ENCODE measurements around the gene CD8B2.
"Not testable (repeated sequence)": the region's sequence is repeated elsewhere in the genome, so short reads cannot be mapped to it uniquely, and the experiment has no call there.

The CD8B2 gene

DNA sequence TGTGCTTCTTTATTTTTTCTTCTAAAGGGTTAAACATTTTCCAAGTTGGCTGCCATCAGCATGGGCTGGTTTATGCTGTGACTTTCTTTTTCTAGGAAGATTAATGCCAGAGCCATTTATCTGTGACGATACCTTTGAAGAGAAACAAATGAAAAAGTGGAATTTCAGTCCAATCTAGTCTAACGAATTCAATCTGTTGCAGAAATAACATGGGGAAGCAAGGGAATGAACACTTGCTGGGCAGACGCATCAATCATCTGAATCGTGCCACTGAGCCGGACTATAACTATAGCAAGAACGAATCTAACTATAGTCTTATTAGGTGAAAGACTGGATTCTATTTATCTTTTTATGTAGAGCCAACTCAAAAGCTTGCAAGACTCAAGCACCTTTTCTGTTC, 66.2 kb downstream of the CD8B2 start:
- DNase-seq = no peak

DNA sequence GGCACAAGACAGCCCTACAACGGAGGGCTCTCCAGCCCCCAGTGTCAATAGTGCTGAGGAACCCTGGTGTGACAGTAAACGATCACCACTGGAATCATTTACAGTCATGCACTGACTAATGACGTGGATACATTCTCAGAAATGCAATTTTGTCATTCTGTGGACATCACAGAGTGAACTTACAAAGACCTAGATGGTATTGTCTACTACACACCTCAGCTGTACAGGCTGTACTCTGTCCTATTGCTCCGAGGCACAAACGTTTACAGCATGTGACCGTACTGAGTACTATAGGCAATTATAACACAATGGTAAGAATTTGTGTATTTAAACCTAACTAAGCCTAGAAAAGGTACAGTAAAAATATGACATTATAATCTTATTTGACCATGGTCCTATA, 67.2 kb downstream of the CD8B2 start:
- DNase-seq = no peak

DNA sequence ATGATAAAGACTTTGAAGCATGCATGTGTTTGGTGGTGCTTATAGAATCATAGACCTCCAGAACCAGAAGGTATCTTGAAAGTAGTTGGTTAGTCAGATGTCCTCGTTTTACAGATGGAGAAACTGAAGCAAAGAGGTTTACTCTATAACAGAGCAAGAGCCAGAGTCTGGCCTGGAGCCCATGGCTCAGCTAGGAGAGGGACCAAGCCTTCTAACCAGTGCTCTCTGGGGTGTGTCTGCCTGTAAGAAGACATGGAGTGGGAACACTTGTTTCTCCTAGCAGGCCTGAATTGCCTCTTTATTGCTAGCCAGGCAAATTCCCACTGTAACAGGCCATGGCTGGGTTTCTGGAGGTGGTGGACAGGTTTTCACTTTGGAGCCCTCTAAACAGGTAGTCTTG, 67.9 kb downstream of the CD8B2 start:
- DNase-seq = no peak

DNA sequence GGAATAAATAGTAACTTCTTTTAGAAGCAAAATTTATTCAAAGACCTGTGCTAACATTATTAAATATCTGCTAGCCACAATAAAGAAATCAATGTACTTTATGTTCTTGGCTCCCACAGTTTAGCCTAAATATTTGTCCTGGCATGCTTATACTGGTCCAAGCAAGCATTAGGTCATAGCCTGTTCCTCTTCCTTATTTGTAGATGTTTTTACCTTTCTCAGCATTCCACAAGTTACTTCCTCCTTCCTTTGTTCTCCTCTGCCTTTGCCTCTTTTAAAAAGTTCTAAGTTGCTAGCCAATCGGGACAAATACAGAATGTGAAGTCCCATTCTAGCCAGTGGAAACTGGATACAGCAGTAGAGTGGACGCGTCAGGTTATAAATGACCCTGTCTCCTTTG, 72.6 kb downstream of the CD8B2 start:
- DNase-seq = not testable (repeated sequence)

DNA sequence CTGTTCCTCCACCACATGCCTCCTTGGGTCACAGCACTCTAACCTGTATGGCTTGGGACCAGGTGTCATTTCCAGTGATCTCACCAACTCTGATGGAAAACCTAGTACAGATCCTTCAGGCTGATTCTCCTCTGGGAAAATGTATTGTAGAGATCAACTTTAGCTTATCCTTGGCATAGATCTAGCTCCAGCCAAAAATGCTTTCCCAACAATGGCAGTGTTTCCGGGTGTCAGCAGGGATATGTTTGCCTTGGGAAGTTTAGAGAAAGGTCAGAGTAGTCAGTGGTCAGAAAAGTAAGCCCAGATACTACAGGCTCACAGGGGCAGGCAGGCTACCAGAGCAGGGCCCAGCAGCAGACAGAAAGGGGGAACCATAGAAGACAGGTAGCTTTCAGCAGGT, 73.6 kb downstream of the CD8B2 start:
- no peak for DNase-seq

DNA sequence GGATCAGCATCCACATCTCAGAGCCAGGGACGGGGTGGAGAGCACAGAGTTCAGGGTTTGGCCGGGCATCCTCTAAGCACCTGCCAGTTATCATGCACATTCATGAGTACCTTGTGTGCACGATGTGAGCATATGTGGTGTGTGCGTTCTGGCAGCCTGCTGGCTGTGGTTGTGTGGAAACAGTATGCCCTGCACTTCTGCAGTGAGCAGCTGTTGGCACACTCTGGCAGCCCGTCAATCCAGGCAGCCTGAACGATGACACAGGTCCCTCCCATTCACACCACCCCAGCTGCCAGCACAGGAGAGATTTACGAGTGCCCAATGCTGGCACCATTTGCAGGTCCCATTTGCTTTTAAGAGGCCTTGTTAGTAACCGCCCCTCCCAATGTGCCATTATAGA, 74.2 kb downstream of the CD8B2 start:
- peak; percentile 45 for DNase-seq

DNA sequence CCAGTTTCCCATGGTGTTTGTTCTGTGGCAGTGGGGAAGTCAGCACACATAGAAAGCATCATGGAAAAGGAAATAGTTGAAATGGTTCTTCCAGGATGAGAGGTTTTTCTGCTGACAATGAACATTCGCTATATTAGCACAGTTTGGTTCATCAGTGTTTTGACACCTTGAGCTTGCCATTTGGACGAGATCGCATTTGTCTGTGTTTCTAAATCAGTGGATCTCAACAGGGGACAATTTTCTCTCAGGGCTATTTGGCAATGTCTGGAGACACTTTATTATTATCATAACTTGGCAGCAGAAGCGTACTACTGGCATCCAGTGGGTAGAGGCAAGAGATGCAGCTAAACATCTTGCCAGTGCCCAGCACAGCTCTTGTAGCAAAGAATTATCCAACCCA, 74.6 kb downstream of the CD8B2 start:
- DNase-seq = no peak

DNA sequence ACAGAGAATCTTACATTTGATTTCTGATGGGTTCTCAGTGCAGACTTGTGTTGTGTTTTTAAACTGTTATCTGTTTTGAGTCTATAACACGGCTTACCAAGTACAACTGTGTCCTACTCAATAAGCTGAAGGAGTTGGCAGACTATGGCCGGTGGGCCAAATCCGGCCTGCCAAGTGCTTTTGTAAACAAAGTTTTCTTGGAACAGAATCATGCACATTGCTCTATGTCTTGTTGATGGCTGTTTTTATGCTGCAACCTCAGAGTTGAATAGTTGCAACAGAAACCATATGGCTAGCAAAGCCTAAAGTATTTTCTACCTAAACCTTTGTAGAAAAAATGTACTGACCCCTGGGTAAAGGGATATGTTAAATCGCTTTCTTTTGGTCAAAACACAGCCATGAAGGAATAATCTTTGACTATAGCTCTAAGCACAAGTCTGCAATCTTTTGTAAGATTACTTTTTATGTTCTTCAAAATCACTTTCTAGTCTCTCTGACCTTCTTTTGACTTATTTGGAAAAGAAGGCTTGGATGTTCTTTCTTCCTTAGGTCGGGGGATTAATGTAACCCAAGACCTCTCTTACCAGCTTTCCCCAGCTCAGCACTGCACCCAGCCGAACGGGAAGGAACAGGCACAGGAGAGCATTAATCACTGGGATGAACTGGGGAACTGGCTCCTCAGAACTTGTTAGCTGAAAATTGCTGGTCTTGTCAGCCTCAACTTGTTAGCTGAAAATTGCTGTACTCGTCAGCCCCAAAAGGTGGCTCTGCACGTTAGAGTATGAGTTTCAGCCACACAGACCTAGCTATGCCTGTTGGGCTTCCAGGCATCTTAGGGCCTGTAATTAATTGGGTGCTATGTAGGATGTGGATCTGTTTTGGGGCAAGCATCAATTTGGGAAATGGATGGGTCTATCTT, 75.4 kb downstream of the CD8B2 start:
- DNase-seq = no peak

DNA sequence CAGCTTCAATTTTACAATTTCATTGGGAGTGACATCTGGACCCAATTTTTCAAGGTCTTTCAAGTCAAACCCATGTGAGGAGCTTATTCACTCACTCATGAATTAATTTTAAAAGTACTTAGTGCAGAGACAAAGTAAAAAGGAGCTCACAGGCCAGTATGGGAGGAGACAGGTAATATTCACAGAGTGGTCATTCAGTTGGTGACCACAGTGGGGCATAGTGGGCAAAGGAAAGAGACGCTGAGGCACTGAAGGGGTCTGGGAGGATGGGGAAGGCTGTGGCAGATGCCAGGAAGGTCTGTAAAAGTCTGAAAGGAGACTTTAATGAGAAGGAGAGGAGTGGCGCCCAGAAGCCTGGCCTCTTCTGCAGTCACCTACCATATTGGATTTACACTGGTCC, 76.0 kb downstream of the CD8B2 start:
- DNase-seq = no peak

DNA sequence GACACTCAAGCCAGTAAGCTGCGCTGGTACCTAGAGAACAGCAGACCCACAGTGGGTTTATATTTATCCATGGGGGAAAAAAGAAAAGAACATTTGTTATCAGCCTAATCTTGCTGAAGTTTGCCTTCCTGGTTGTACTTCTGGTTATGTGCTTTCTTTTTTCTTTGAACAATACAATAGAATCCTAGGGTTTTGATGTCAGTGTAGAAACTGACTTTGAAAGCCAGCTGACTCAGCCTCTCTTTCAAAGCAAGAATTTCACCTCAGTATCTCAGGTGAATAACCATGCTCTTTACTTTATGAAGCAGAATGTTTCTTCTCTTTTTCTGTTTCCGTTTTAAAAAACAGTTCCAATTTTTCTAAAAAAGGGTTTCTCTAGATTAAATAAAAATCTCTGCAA, 78.4 kb downstream of the CD8B2 start:
- no peak for DNase-seq

DNA sequence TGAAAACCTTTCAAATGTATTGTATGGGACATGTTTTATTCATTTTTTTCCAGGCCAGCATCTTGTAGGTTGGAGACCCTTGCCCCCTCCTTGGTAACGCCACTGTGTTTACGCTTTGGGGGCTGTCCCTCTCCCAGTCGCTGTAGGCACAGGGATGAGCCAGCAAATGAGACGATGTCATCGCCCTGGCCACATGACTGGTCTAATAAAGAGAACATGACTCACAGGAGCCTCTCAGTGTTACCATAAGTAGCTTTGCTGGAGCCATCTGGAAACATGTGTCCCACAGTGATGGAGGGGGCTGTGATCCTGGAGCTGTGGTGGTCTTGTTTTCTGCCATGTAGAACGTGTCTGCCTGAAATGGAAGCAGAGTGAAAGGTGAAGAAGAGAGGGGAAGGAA, 78.9 kb downstream of the CD8B2 start:
- no peak for DNase-seq

DNA sequence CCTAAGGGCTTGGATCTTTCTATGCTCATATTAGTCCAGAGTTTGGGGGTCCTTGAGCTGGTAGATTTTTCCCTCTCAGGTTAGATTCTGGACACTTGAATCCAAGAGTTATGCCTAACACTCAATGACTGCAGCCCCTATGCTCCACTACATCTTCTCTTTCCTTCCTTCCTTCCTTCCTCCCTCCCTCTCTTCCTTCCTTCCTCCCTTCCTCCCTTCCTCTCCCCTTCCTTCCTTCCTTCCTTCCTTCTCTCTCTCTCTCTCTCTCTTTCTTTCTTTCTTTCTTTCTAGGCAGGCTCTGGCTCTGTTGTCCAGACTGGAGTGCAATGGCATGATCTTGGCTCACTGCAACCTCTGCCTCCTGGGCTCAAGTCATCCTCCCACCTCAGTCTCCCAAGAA, 79.3 kb downstream of the CD8B2 start:
- DNase-seq = not testable (repeated sequence)

DNA sequence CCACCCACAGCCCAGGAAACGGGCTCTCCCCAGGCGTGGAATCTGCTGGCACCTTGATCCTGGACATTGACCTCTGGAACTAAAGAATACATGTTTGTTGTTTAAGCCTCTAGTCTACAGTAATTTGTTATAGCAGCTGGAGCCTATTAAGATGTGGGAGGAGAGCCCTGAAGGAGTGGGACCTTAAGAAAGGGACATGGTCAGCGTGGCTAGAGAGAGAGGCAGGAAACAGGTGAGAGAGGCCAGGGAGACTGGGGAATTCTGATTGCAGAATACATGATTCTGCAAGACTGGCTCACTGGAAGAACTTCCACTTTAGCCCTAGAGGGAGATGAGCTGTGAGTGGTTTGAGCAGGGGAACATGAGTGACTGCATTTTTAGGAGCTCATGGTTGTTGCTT, 83.2 kb downstream of the CD8B2 start:
- no peak for DNase-seq
